ENCODE data around the gene RMND1. TPM values are rescaled to one million over a fixed set of nuclear protein-coding genes. Genes with fewer than 3 reads are reported as not detected.

The RMND1 gene
- total RNA-seq, 2 donors from 2014 or later: 17.1 to 22.9 TPM

- 95% methylated on average over 4 of the region's 4 CpGs for WGBS
- H3K36me3 ChIP-seq: no peaks in the 10 kb centered on the region
These were observed 23.7 kb downstream of the RMND1 start for GRCh38 chr6:151428093-151428735.

GRCh38 chr6:151425561-151425960, 26.4 kb downstream of the RMND1 start:
- no peak overlapping the region for H3K4me3 ChIP-seq
- DNase-seq (ENCODE audit: low spot score): no peak
- H3K27me3 ChIP-seq (replicated peaks; ENCODE audit: insufficient read depth): no peaks in the 10 kb centered on the region
- no peaks in the 10 kb centered on the region for H3K9me3 ChIP-seq
- intact Hi-C loops (cut with DNase I): no loop called here
- 92% methylated on average over 4 of the region's 4 CpGs for WGBS
- H3K27ac ChIP-seq: no peak overlapping the region
- TF ChIP-seq POLR2A (IDR thresholded peaks at IDR 0.05): no peak
- no peak for TF ChIP-seq CTCF (IDR thresholded peaks at IDR 0.05)
- TF ChIP-seq POLR2AphosphoS5 (IDR thresholded peaks at IDR 0.05): no peak
- no peaks in the 10 kb centered on the region for H3K4me1 ChIP-seq (replicated peaks)
- H3K36me3 ChIP-seq: no peaks in the 10 kb centered on the region

More at GRCh38 chr6:151428093-151428735, 23.7 kb downstream of the RMND1 start:
- Histone ChIP-seq H3K27me3 (replicated peaks; ENCODE audit: insufficient read depth) (no peaks in the 10 kb centered on the region), H3K4me3 (no peak overlapping the region), H3K9me3 (no peaks in the 10 kb centered on the region), H3K4me1 (replicated peaks) (no peaks in the 10 kb centered on the region), H3K27ac (no peak overlapping the region)
- intact Hi-C loops (cut with DNase I): no loop called here
- TF ChIP-seq POLR2A (IDR thresholded peaks at IDR 0.05): no peak
- TF ChIP-seq POLR2AphosphoS5 (IDR thresholded peaks at IDR 0.05): no peak
- DNase-seq (ENCODE audit: low spot score): no peak

GRCh38 chr6:151422981-151423380, 28.9 kb downstream of the RMND1 start:
- H3K9me3 ChIP-seq: no peaks in the 10 kb centered on the region
- no peaks in the 10 kb centered on the region for H3K4me1 ChIP-seq (replicated peaks)
- H3K4me3 ChIP-seq: no peak overlapping the region
- no peak overlapping the region for H3K27ac ChIP-seq
- TF ChIP-seq POLR2A (IDR thresholded peaks at IDR 0.05): no peak
- TF ChIP-seq POLR2AphosphoS5 (IDR thresholded peaks at IDR 0.05): no peak
- no peak for TF ChIP-seq CTCF (IDR thresholded peaks at IDR 0.05)
- 82% methylated on average over 4 of the region's 4 CpGs for WGBS
- H3K36me3 ChIP-seq: no peaks in the 10 kb centered on the region
- no peaks in the 10 kb centered on the region for H3K27me3 ChIP-seq (replicated peaks; ENCODE audit: insufficient read depth)
- no peak for DNase-seq (ENCODE audit: low spot score)
- intact Hi-C loops (cut with DNase I): no loop called here

GRCh38 chr6:151417477-151417876, 34.4 kb downstream of the RMND1 start:
- no peak for DNase-seq (ENCODE audit: low spot score)
- 89% methylated on average over 1 of the region's 1 CpG for WGBS

GRCh38 chr6:151414641-151415260, 37.2 kb downstream of the RMND1 start:
- H3K4me3 ChIP-seq: no peak overlapping the region
- H3K27ac ChIP-seq: no peak overlapping the region
- H3K27me3 ChIP-seq (replicated peaks; ENCODE audit: insufficient read depth): no peaks in the 10 kb centered on the region
- no peak for TF ChIP-seq POLR2AphosphoS5 (IDR thresholded peaks at IDR 0.05)
- TF ChIP-seq CTCF (IDR thresholded peaks at IDR 0.05): no peak
- peaks cover 0 to 3% of the 10 kb centered on the region in 2 donors for H3K36me3 ChIP-seq
- no peaks in the 10 kb centered on the region for H3K4me1 ChIP-seq (replicated peaks)
- no peak for DNase-seq (ENCODE audit: low spot score)
- H3K9me3 ChIP-seq: no peaks in the 10 kb centered on the region
- 98% methylated on average over 3 of the region's 3 CpGs for WGBS
- intact Hi-C loops (cut with DNase I): no loop called here

More at GRCh38 chr6:151417477-151417876, 34.4 kb downstream of the RMND1 start:
- Histone ChIP-seq H3K27ac (no peak overlapping the region), H3K4me3 (no peak overlapping the region), H3K36me3 (peaks cover 0 to 3% of the 10 kb centered on the region in 2 donors), H3K4me1 (replicated peaks) (no peaks in the 10 kb centered on the region), H3K27me3 (replicated peaks; ENCODE audit: insufficient read depth) (no peaks in the 10 kb centered on the region), H3K9me3 (no peaks in the 10 kb centered on the region)
- TF ChIP-seq POLR2A (IDR thresholded peaks at IDR 0.05) (no peak), POLR2AphosphoS5 (IDR thresholded peaks at IDR 0.05) (no peak), CTCF (IDR thresholded peaks at IDR 0.05) (no peak)
- intact Hi-C loops (cut with DNase I): no loop called here

Measured in prostate gland (tissue), 2 donors.